Measurements from ENCODE around the gene LUZP2.

The LUZP2 gene

GRCh38 chr11:24900960-24901549 lies 404.2 kb downstream of the LUZP2 start:
- Histone ChIP-seq H3K36me3 (ENCODE audit: control insufficient read depth, insufficient read depth, low read length) (no peaks in the 10 kb centered on the region), H3K4me3 (replicated peaks; ENCODE audit: low read depth, low read length) (no peak overlapping the region), H3K27me3 (replicated peaks; ENCODE audit: control insufficient read depth, insufficient read depth, low read length) (no peaks in the 10 kb centered on the region)
- no peak for DNase-seq (ENCODE audit: extremely low read depth, insufficient read length)
- TF ChIP-seq CTCF (IDR thresholded peaks at IDR 0.05; ENCODE audit: insufficient read depth, low read length, poor library complexity, severe bottlenecking): no peak

GRCh38 chr11:24903555-24903954 lies 406.7 kb downstream of the LUZP2 start:
- H3K4me3 ChIP-seq (replicated peaks; ENCODE audit: low read depth, low read length): no peak overlapping the region
- no peaks in the 10 kb centered on the region for H3K27me3 ChIP-seq (replicated peaks; ENCODE audit: control insufficient read depth, insufficient read depth, low read length)
- TF ChIP-seq CTCF (IDR thresholded peaks at IDR 0.05; ENCODE audit: insufficient read depth, low read length, poor library complexity, severe bottlenecking): no peak
- no peak for DNase-seq (ENCODE audit: extremely low read depth, insufficient read length)
- H3K36me3 ChIP-seq (ENCODE audit: control insufficient read depth, insufficient read depth, low read length): no peaks in the 10 kb centered on the region

- H3K36me3 ChIP-seq (ENCODE audit: control insufficient read depth, insufficient read depth, low read length): no peaks in the 10 kb centered on the region
- H3K4me3 ChIP-seq (replicated peaks; ENCODE audit: low read depth, low read length): no peak overlapping the region
- no peak for DNase-seq (ENCODE audit: extremely low read depth, insufficient read length)
- no peaks in the 10 kb centered on the region for H3K27me3 ChIP-seq (replicated peaks; ENCODE audit: control insufficient read depth, insufficient read depth, low read length)
- TF ChIP-seq CTCF (IDR thresholded peaks at IDR 0.05; ENCODE audit: insufficient read depth, low read length, poor library complexity, severe bottlenecking): no peak
Measured at GRCh38 chr11:24925091-24925490, 428.2 kb downstream of the LUZP2 start.

GRCh38 chr11:24932110-24933000 lies 435.5 kb downstream of the LUZP2 start:
- Histone ChIP-seq H3K4me3 (replicated peaks; ENCODE audit: low read depth, low read length) (no peak overlapping the region), H3K27me3 (replicated peaks; ENCODE audit: control insufficient read depth, insufficient read depth, low read length) (no peaks in the 10 kb centered on the region), H3K36me3 (ENCODE audit: control insufficient read depth, insufficient read depth, low read length) (no peaks in the 10 kb centered on the region)
- no peak for TF ChIP-seq CTCF (IDR thresholded peaks at IDR 0.05; ENCODE audit: insufficient read depth, low read length, poor library complexity, severe bottlenecking)
- DNase-seq (ENCODE audit: extremely low read depth, insufficient read length): no peak

- no peak overlapping the region for H3K4me3 ChIP-seq (replicated peaks; ENCODE audit: low read depth, low read length)
- no peak for TF ChIP-seq CTCF (IDR thresholded peaks at IDR 0.05; ENCODE audit: insufficient read depth, low read length, poor library complexity, severe bottlenecking)
- no peaks in the 10 kb centered on the region for H3K36me3 ChIP-seq (ENCODE audit: control insufficient read depth, insufficient read depth, low read length)
- H3K27me3 ChIP-seq (replicated peaks; ENCODE audit: control insufficient read depth, insufficient read depth, low read length): no peaks in the 10 kb centered on the region
- DNase-seq (ENCODE audit: extremely low read depth, insufficient read length): no peak
Measured at GRCh38 chr11:24934733-24935439, 438.0 kb downstream of the LUZP2 start.
